Tibial artery (tissue), 4 donors: Measurements from ENCODE around the gene CTSA.
"Not testable (repeated sequence)": the region's sequence is repeated elsewhere in the genome, so short reads cannot be mapped to it uniquely, and the experiment has no call there.

Experiments used
- DNase-seq, 2 donors: peaks; one replicate each; pipeline ENCODE4 v3.0.0-alpha.2; 2019
- H3K27ac ChIP-seq, 2 donors: fragments of 200-600 bp; sonication (generic) in 1 of 2; 1 replicate in 1 of 2; 2 replicates in 1 of 2; pipeline ENCODE4 v1.5.1; 2018 to 2019; ENCODE audit warnings: mild to moderate bottlenecking in 1 of 2
- H3K27me3 ChIP-seq, 2 donors: fragments of 200-600 bp; sonication (generic) in 1 of 2; one replicate each; pipeline versions ENCODE4 v1.5.1 to v1.6.0; 2016 to 2019
- H3K36me3 ChIP-seq, 3 donors: fragments of 200-600 bp; sonication (generic) in 2 of 3; one replicate each; pipeline ENCODE4 v1.5.1; 2016 to 2019; ENCODE audit warnings: mild to moderate bottlenecking in 2 of 3
- H3K4me1 ChIP-seq, 4 donors: fragments of 200-600 bp; sonication (generic) in 2 of 4; 1 replicate in 3 of 4; 2 replicates in 1 of 4; pipeline ENCODE4 v1.5.1; 2016 to 2019
- H3K4me3 ChIP-seq, 2 donors: fragments of 200-600 bp; sonication (generic) in 1 of 2; 1 replicate in 1 of 2; 2 replicates in 1 of 2; pipeline ENCODE4 v1.5.1; 2018 to 2019; ENCODE audit warnings: mild to moderate bottlenecking in 2 of 2
- H3K9me3 ChIP-seq, 3 donors: fragments of 200-600 bp; sonication (generic) in 1 of 3; one replicate each; pipeline ENCODE4 v1.5.1; 2016 to 2019
- intact Hi-C: fragments of 100-400 bp; cut with DNase I; formaldehyde crosslinking; loops from one replicate; pipeline ENCODE4 v1.15.0; 2023; ENCODE audit warnings: low total_unique reads
- TF ChIP-seq, protein P1 (sequence below), 2 experiments: fragments of 200-600 bp in 1 of 2; fragments of 450-650 bp in 1 of 2; IDR thresholded peaks; one replicate each; pipeline ENCODE4 v1.5.1; 2017 to 2019; ENCODE audit warnings: antibody characterized with exemption in 2 of 2, mild to moderate bottlenecking in 1 of 2, moderate library complexity in 1 of 2

CTSA gene

DNA sequence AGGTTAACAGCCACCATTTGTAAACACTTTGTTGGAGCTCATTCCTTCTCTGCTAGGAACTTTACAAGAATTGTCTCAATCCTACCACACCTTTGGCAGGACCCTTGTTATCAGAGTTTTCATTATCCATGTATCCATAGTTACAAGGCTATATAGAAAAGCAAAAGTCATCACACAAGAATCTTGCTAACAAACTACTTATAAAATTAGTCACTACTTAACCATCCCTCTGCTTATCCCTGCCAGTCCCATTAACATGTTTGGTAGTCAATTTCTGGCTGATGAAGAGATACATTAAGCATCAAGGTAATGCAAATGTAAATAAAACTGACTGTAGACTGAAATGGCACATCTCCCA lies 23.3 kb upstream of the CTSA start:
- TF ChIP-seq, protein P1, sequence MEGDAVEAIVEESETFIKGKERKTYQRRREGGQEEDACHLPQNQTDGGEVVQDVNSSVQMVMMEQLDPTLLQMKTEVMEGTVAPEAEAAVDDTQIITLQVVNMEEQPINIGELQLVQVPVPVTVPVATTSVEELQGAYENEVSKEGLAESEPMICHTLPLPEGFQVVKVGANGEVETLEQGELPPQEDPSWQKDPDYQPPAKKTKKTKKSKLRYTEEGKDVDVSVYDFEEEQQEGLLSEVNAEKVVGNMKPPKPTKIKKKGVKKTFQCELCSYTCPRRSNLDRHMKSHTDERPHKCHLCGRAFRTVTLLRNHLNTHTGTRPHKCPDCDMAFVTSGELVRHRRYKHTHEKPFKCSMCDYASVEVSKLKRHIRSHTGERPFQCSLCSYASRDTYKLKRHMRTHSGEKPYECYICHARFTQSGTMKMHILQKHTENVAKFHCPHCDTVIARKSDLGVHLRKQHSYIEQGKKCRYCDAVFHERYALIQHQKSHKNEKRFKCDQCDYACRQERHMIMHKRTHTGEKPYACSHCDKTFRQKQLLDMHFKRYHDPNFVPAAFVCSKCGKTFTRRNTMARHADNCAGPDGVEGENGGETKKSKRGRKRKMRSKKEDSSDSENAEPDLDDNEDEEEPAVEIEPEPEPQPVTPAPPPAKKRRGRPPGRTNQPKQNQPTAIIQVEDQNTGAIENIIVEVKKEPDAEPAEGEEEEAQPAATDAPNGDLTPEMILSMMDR (IDR thresholded peaks at IDR 0.05), result no peak
- Histone ChIP-seq H3K4me1 (no peaks in the 10 kb centered on the region), H3K36me3 (peaks cover 0 to 3% (median 0%) of the 10 kb centered on the region in 3 donors), H3K4me3 (no peak overlapping the region), H3K9me3 (no peaks in the 10 kb centered on the region), H3K27ac (no peak overlapping the region), H3K27me3 (no peaks in the 10 kb centered on the region)
- no peak for DNase-seq
- intact Hi-C loops, result no loop called here

DNA sequence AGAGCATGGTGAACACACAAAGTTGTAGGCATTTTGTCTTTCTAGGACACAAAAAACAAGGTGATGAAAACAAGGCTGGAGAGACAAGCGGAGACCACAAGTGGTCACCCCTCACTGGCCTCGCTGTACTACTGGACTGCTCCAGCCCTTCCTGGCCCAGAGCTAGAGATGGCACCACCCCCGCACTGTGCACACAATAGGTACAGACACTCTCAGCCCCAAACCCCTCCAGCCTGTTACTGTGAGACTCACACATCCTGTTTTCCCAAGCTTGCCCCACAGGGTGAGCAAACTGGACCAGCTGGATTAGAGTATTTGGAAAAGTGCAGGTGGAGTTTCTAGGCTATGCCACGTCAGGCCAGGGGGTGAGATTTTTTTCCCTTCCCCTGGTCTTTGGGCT lies 18.5 kb upstream of the CTSA start:
- intact Hi-C loops, result no loop called here

DNA sequence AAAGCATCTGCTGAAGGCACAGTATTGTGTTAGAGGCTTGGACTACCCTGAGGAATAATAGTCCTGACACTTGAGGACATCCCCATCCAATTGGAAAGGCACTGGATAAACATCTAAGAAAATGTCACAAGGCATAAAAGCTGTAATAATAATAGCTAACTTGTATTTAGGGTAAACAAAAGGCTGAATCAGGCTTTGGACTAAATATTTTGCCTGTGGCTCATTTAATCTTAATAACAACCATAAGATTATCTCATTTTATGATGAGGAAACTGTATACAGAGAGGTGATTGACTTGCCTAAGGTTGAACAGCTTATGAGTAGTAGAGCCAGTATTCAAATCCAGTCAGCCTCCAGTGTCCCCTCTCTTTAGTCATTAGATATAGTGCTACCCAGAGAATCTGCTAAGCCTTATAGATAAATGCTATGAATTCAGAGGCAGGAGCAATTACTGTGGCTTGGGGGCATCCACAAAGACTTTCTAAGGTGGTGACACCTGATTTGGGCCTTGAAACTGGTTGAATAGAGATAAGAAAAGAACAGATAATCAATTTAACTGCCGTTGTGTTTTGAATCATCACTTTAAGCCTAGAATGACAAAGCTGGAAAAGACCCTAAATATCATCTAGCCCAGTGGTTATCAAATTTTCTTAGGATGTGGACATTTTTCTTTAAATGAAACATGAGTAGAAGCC lies 17.6 kb upstream of the CTSA start:
- Histone ChIP-seq H3K36me3 (peaks cover 13 to 27% (median 18%) of the 10 kb centered on the region in 3 donors), H3K4me1 (no peaks in the 10 kb centered on the region), H3K27me3 (no peaks in the 10 kb centered on the region), H3K4me3 (no peak overlapping the region), H3K27ac (no peak overlapping the region), H3K9me3 (no peaks in the 10 kb centered on the region)
- no peak for DNase-seq
- TF ChIP-seq, protein P1 (IDR thresholded peaks at IDR 0.05), result no peak
- intact Hi-C loops, result no loop called here

More for the DNA sequence above, 18.5 kb upstream of the CTSA start:
- TF ChIP-seq, protein P1 (IDR thresholded peaks at IDR 0.05), result no peak
- peaks cover 9 to 17% (median 10%) of the 10 kb centered on the region in 3 donors for H3K36me3 ChIP-seq
- H3K27me3 ChIP-seq, result no peaks in the 10 kb centered on the region
- DNase-seq, result no peak
- no peaks in the 10 kb centered on the region for H3K9me3 ChIP-seq
- H3K27ac ChIP-seq, result no peak overlapping the region
- no peaks in the 10 kb centered on the region for H3K4me1 ChIP-seq
- no peak overlapping the region for H3K4me3 ChIP-seq

DNA sequence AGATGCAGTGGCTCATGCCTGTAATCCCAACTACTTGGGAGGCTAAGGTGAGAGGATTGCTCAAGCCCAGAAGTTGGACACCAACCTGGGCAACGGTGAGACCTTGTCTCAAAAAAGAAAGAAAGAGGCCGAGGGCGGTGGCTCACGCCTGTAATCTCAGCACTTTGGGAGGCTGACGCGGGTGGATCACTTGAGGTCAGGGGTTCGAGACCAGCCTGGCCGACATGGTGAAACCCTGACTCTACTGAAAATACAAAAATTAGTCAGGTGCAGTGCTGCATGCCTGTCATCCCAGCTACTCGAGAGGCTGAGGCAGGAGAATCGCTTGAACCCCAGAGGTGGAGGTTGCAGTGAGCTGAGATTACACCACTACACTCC lies 17.0 kb upstream of the CTSA start:
- H3K27ac ChIP-seq, H3K4me3 ChIP-seq, H3K27me3 ChIP-seq, H3K4me1 ChIP-seq, intact Hi-C loops, H3K9me3 ChIP-seq, DNase-seq: not testable (repeated sequence)
- peaks cover 13 to 27% (median 18%) of the 10 kb centered on the region in 3 donors for H3K36me3 ChIP-seq

DNA sequence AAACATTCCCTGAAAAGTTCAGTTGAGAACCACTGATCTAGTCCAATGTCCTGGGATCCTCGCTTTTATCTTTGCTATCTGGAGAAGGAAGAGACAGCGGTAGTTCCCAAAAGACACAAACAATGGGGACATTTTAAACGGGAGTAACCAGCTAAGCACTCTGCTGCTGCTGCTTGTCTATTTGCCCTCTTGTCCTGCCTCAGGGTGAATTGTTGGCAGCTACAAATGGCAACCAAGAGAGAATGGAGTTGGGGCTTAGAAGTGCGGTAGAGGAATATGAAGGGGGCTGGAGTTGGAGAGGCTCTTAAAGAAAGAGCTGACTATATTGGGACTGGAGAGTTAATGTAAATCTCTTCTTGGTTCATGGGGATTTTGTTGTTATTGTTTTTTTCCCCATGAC lies 16.6 kb upstream of the CTSA start:
- Histone ChIP-seq H3K27ac (no peak overlapping the region), H3K36me3 (peaks cover 13 to 27% (median 18%) of the 10 kb centered on the region in 3 donors), H3K9me3 (no peaks in the 10 kb centered on the region), H3K4me3 (no peak overlapping the region), H3K4me1 (no peaks in the 10 kb centered on the region), H3K27me3 (no peaks in the 10 kb centered on the region)
- no peak for DNase-seq
- TF ChIP-seq, protein P1 (IDR thresholded peaks at IDR 0.05), result no peak
- intact Hi-C loops, result no loop called here

DNA sequence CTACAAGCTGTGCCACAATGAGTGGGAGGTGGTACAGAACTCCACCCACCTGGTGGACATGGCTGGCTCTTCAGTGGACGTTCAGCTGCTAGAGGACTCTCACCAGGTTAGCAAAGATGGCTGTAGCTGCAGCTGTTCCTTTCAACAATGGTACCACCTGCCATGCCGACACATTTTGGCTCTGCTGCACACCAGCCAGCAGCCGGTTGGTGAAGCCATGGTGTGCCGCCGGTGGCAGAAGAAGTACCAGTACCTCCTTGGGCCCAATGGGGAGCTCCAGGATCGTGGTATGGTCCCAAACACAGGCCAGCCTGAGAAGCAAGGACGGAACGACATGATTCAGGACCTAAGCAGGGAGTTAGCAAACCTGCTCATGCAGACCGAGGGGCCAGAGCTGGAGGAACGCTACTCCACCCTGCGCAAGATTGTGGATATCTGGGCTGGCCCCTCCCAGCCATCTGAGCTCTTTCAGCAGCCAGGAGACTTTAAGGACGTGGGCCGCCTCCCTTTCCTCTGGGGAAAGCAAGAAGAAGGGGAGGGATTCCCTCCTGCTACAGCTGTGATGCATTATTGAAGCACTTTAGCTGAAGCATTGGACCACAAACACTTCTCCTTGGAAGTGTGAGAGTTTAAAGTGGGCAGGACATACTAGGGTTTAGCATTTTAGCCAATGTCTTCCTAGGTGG lies 12.9 kb upstream of the CTSA start:
- no peak for DNase-seq
- TF ChIP-seq, protein P1 (IDR thresholded peaks at IDR 0.05), result no peak
- Histone ChIP-seq H3K27ac (no peak overlapping the region), H3K4me3 (no peak overlapping the region), H3K4me1 (peaks cover 0 to 17% (median 13%) of the 10 kb centered on the region in 4 donors), H3K9me3 (no peaks in the 10 kb centered on the region), H3K27me3 (no peaks in the 10 kb centered on the region), H3K36me3 (peaks cover 18 to 31% (median 25%) of the 10 kb centered on the region in 3 donors)
- intact Hi-C loops, result no loop called here
